Endothelial cell (in vitro differentiated cells): ENCODE data around the gene COX5B. TPM values are rescaled to one million over a fixed set of nuclear protein-coding genes. Genes with fewer than 3 reads are reported as not detected.
A peak's percentile ranks its signal among the peaks of the same experiment; 100 is the strongest.

Experiments
- DNase-seq: peaks from one replicate; pipeline ENCODE4 v3.0.0; 2021; ENCODE audit warnings: low spot score
- H3K27ac Mint-ChIP-seq: one replicate; pipeline ENCODE4 v1.8.0; 2021; ENCODE audit warnings: mixed read lengths, inconsistent platforms; ENCODE audit not compliant: unreplicated experiment
- H3K27me3 Mint-ChIP-seq: one replicate; pipeline ENCODE4 v1.8.0; 2021; ENCODE audit warnings: mild to moderate bottlenecking, moderate library complexity, mixed read lengths, inconsistent platforms; ENCODE audit not compliant: unreplicated experiment
- H3K36me3 Mint-ChIP-seq: one replicate; pipeline ENCODE4 v1.8.0; 2021; ENCODE audit warnings: mild to moderate bottlenecking, low read depth, mixed read lengths, inconsistent platforms; ENCODE audit not compliant: unreplicated experiment
- H3K4me1 Mint-ChIP-seq: one replicate; pipeline ENCODE4 v1.8.0; 2021; ENCODE audit warnings: mild to moderate bottlenecking, mixed read lengths, inconsistent platforms; ENCODE audit not compliant: unreplicated experiment
- H3K4me3 Mint-ChIP-seq: one replicate; pipeline ENCODE4 v1.8.0; 2021; ENCODE audit warnings: mild to moderate bottlenecking, mixed read lengths, inconsistent platforms; ENCODE audit not compliant: unreplicated experiment
- H3K9me3 Mint-ChIP-seq: one replicate; pipeline ENCODE4 v1.8.0; 2021; ENCODE audit warnings: mixed read lengths, inconsistent platforms; ENCODE audit not compliant: unreplicated experiment
- total RNA-seq: library from RNA; stranded (reverse); fragmentation: NEBNext Ultra II Directional; extraction: Animal tissue kit (Norgen Biotek cat#: 25700); gene quantifications from one replicate; pipeline ENCODE4 v1.2.1, GENCODE V29; 2021; ENCODE audit not compliant: unreplicated experiment
- TF ChIP-seq, protein P1 (sequence below): fragments of 200-600 bp; sonication (generic); IDR thresholded peaks from one replicate; pipeline ENCODE4 v1.5.0; 2021; ENCODE audit warnings: antibody characterized with exemption; ENCODE audit not compliant: unreplicated experiment

COX5B gene
- total RNA-seq, 1 donor from 2014 or later: 191 TPM

GRCh38 chr2:97673182-97673914 lies 27.5 kb downstream of the COX5B start:
- no peaks in the 10 kb centered on the region for H3K9me3 Mint-ChIP-seq
- peaks cover 5% of the 10 kb centered on the region for H3K4me1 Mint-ChIP-seq
- DNase-seq: no peak
- no peak overlapping the region for H3K27ac Mint-ChIP-seq
- H3K4me3 Mint-ChIP-seq: no peak overlapping the region
- H3K36me3 Mint-ChIP-seq: peaks cover 4% of the 10 kb centered on the region
- TF ChIP-seq, protein P1, sequence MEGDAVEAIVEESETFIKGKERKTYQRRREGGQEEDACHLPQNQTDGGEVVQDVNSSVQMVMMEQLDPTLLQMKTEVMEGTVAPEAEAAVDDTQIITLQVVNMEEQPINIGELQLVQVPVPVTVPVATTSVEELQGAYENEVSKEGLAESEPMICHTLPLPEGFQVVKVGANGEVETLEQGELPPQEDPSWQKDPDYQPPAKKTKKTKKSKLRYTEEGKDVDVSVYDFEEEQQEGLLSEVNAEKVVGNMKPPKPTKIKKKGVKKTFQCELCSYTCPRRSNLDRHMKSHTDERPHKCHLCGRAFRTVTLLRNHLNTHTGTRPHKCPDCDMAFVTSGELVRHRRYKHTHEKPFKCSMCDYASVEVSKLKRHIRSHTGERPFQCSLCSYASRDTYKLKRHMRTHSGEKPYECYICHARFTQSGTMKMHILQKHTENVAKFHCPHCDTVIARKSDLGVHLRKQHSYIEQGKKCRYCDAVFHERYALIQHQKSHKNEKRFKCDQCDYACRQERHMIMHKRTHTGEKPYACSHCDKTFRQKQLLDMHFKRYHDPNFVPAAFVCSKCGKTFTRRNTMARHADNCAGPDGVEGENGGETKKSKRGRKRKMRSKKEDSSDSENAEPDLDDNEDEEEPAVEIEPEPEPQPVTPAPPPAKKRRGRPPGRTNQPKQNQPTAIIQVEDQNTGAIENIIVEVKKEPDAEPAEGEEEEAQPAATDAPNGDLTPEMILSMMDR: no peak
- no peaks in the 10 kb centered on the region for H3K27me3 Mint-ChIP-seq

- H3K27me3 Mint-ChIP-seq: no peaks in the 10 kb centered on the region
- H3K9me3 Mint-ChIP-seq: no peaks in the 10 kb centered on the region
- H3K27ac Mint-ChIP-seq: no peak overlapping the region
- peaks cover 4% of the 10 kb centered on the region for H3K36me3 Mint-ChIP-seq
- peaks cover 5% of the 10 kb centered on the region for H3K4me1 Mint-ChIP-seq
- no peak overlapping the region for H3K4me3 Mint-ChIP-seq
- TF ChIP-seq, protein P1: no peak
- DNase-seq: no peak
These were observed 28.0 kb downstream of the COX5B start for GRCh38 chr2:97673915-97674283.

DNA sequence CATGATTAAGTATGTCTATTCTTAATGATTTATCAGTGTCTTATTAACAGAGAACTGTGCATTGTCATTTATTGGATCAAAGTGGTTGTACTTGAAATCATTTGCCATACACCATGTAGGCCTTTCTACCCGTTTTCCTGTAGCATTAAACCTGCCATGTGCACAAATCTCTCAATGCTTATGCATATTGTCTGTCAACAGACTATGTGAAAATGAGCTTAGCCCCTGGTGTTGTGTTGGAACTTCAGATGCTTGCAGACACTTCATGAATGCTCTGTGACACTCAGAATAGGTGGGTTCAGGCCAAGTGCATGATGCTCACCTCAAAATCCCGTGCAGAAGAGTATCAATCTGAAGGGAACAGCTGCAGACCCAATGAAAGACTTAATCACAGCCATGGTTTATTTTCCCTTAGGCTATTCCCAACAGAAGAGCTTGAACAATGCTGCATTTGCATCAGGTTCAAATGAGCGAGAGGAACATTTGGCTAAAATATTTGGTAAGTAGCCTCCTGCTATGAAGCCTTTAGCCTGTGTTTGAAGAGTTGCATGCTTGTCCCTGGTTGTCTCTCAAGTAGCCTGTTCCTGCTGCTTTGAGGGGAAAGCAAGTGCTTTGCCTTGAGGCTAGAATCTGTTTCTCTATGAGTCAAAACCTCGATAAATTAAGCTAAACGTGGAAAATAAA lies 29.7 kb downstream of the COX5B start:
- Mint-ChIP-seq H3K27ac (no peak overlapping the region), H3K4me3 (no peak overlapping the region), H3K9me3 (no peaks in the 10 kb centered on the region), H3K4me1 (peaks cover 5% of the 10 kb centered on the region), H3K27me3 (no peaks in the 10 kb centered on the region), H3K36me3 (peaks cover 4% of the 10 kb centered on the region)
- no peak for DNase-seq
- TF ChIP-seq, protein P1: no peak

DNA sequence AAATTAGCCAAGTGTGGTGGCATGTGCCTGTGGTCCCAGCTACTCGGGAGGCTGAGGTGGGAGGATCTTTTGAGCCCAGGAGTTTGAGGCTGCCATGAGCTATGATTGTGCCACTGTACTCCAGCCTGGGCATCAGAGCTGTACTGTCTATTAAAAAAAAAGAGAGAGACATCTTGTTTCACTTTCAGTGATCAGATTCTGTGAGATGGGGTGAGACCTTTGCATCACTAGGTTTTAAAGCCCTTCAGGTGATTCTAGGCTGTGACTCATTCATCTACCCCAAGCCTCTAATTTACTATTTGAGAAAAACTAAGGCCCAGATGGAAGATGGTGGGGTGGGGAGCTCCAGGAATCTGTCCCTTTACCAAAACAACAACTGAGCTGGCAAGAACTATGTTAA lies 30.8 kb downstream of the COX5B start:
- TF ChIP-seq, protein P1: no peak
- H3K4me1 Mint-ChIP-seq: peaks cover 5% of the 10 kb centered on the region
- H3K9me3 Mint-ChIP-seq: no peaks in the 10 kb centered on the region
- H3K4me3 Mint-ChIP-seq: no peak overlapping the region
- no peak overlapping the region for H3K27ac Mint-ChIP-seq
- no peak for DNase-seq
- H3K27me3 Mint-ChIP-seq: no peaks in the 10 kb centered on the region
- H3K36me3 Mint-ChIP-seq: peaks cover 4% of the 10 kb centered on the region

- Mint-ChIP-seq H3K27ac (peak overlapping the region; percentile 36), H3K36me3 (peaks cover 4% of the 10 kb centered on the region), H3K4me1 (peaks cover 13% of the 10 kb centered on the region), H3K4me3 (no peak overlapping the region), H3K9me3 (no peaks in the 10 kb centered on the region), H3K27me3 (no peaks in the 10 kb centered on the region)
- no peak for DNase-seq
- TF ChIP-seq, protein P1: no peak
These were observed 31.6 kb downstream of the COX5B start for GRCh38 chr2:97677480-97677879.
